Cardiac muscle cell (in vitro differentiated cells and primary cell): Measurements from ENCODE around the gene TFDP2. TPM values are rescaled to one million over a fixed set of nuclear protein-coding genes. Genes with fewer than 3 reads are reported as not detected.

Experiments
- DNase-seq, 2 donors: peaks; one replicate each; pipeline versions ENCODE4 v3.0.0 to v3.0.0-alpha.2; 2010 to 2017; ENCODE audit warnings: low read depth in 1 of 2, low spot score in 1 of 2
- H3K27ac ChIP-seq: fragments of 200-600 bp; sonication (generic); 2 replicates; pipeline ENCODE4 v1.5.1; 2016
- H3K27me3 ChIP-seq: fragments of 200-600 bp; sonication (generic); 2 replicates; pipeline ENCODE4 v1.6.0; 2016; ENCODE audit warnings: control low read depth
- H3K36me3 ChIP-seq: fragments of 200-600 bp; sonication (generic); 2 replicates; pipeline ENCODE4 v1.5.1; 2016; ENCODE audit warnings: control low read depth
- H3K4me1 ChIP-seq: fragments of 200-600 bp; sonication (generic); 2 replicates; pipeline ENCODE4 v1.8.1; 2017; ENCODE audit warnings: low read depth, mild to moderate bottlenecking, mixed run types
- H3K4me3 ChIP-seq: fragments of 200-600 bp; sonication (generic); 2 replicates; pipeline ENCODE4 v1.5.1; 2016; ENCODE audit warnings: mild to moderate bottlenecking
- H3K9me3 ChIP-seq: fragments of 200-600 bp; sonication (generic); 2 replicates; pipeline ENCODE4 v1.5.1; 2017; ENCODE audit warnings: low read depth, mild to moderate bottlenecking, control low read depth
- polyA plus RNA-seq: library from polyadenylated mRNA; unstranded; fragments of >200 nt; fragmentation: Nextera tagmentation; extraction: Ambion mirVana; gene quantifications from 2 replicates; pipeline ENCODE4 v1.2.1, GENCODE V29; 2016
- total RNA-seq: library from RNA; depleted of rRNA; stranded (reverse); fragments of >200 nt; gene quantifications from 2 replicates; pipeline ENCODE4 v1.2.3, GENCODE V29; 2016
- TF ChIP-seq, protein P1 (sequence below): IDR thresholded peaks from 2 replicates; pipeline ENCODE4 v1.5.1; 2012; ENCODE audit warnings: low read depth, mild to moderate bottlenecking, low read length

Gene TFDP2
- total and polyA plus RNA-seq, 2 experiments from 2014 or later: 60.8 to 95.2 TPM

DNA sequence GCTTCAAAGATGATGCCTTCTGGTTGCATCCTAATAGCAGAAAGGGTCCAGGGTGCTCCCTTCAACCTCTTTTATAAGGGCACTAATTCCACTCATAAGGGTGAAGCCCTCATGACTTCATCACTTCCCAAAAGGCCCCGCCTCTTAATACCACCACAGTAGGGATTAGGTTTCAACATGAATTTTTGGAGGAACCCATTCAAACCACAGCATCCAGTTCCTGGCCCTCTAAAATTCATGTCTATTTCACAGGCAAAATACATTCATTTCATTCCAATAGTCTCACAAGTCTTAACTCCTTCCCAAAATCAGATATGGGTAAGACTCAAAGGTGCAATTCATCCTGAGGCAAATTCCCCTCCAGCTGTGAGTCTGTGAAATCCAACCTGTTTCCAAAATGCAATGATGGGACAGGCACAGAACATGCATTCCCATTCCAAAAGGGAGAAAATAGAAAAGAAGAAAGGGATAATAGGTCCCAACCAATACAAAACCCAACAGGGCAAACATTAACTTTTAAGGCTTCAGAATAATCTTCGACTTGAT is 148.9 kb downstream of the TFDP2 start:
- no peaks in the 10 kb centered on the region for H3K9me3 ChIP-seq
- H3K36me3 ChIP-seq: no peaks in the 10 kb centered on the region
- H3K27me3 ChIP-seq: no peaks in the 10 kb centered on the region
- H3K4me1 ChIP-seq: no peaks in the 10 kb centered on the region
- TF ChIP-seq, protein P1, sequence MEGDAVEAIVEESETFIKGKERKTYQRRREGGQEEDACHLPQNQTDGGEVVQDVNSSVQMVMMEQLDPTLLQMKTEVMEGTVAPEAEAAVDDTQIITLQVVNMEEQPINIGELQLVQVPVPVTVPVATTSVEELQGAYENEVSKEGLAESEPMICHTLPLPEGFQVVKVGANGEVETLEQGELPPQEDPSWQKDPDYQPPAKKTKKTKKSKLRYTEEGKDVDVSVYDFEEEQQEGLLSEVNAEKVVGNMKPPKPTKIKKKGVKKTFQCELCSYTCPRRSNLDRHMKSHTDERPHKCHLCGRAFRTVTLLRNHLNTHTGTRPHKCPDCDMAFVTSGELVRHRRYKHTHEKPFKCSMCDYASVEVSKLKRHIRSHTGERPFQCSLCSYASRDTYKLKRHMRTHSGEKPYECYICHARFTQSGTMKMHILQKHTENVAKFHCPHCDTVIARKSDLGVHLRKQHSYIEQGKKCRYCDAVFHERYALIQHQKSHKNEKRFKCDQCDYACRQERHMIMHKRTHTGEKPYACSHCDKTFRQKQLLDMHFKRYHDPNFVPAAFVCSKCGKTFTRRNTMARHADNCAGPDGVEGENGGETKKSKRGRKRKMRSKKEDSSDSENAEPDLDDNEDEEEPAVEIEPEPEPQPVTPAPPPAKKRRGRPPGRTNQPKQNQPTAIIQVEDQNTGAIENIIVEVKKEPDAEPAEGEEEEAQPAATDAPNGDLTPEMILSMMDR: no peak
- H3K4me3 ChIP-seq: no peak overlapping the region
- peak in 1 of 2 donors; percentile 4 for DNase-seq
- H3K27ac ChIP-seq: no peak overlapping the region

DNA sequence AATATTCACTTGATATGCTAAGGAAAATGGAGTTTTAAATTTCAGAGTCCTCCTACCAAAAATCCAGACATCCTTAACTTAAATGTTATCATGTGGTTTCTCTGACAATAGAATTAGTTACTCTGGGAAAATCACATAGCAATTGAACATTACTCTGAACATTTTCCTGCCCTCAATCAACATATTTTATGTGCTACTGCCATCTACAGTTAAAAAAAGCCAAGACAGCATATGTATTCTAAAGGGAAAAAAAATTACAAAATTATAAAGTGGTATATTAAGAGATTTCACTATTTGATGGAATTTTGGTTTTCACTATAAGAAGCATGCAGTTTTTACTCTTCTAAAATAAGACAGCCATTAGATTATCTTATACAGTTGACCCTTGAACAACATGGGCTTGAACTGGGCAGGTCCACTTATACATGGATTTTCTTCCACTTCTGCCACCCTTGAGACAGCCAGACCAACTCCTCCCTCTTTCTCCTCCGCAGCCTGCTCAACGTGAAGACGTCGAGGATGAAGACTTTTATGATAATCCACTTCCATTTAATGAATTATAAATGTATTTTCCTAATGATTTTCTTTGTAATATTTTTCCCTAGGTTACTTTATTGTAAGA is 150.6 kb downstream of the TFDP2 start:
- TF ChIP-seq, protein P1: peak; percentile 40
- no peak overlapping the region for H3K4me3 ChIP-seq
- H3K27me3 ChIP-seq: no peaks in the 10 kb centered on the region
- DNase-seq: peak; percentile 2 to 40
- no peaks in the 10 kb centered on the region for H3K4me1 ChIP-seq
- H3K27ac ChIP-seq: no peak overlapping the region
- H3K36me3 ChIP-seq: no peaks in the 10 kb centered on the region
- H3K9me3 ChIP-seq: no peaks in the 10 kb centered on the region

DNA sequence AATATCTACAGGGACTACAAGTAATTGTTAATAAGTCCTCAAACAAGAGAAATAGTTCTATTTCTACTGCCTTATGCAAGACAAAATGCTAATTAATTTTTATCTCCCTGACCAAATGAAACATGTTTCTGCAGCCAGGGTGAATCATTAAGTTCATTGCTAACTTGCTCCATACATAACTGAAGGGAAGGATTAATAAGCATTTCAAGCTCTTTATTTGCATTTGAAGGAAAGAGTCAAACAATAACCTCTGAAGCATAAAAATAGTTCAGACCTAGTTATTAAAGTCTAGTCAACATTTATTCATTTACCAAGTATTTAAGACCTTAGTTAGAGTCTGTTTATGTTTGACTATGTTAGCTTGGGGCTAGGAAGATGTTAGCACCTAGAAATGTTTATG is 152.9 kb downstream of the TFDP2 start:
- H3K4me1 ChIP-seq: no peaks in the 10 kb centered on the region
- no peaks in the 10 kb centered on the region for H3K36me3 ChIP-seq
- H3K9me3 ChIP-seq: no peaks in the 10 kb centered on the region
- H3K27ac ChIP-seq: no peak overlapping the region
- TF ChIP-seq, protein P1: no peak
- H3K4me3 ChIP-seq: no peak overlapping the region
- H3K27me3 ChIP-seq: no peaks in the 10 kb centered on the region
- DNase-seq: no peak

DNA sequence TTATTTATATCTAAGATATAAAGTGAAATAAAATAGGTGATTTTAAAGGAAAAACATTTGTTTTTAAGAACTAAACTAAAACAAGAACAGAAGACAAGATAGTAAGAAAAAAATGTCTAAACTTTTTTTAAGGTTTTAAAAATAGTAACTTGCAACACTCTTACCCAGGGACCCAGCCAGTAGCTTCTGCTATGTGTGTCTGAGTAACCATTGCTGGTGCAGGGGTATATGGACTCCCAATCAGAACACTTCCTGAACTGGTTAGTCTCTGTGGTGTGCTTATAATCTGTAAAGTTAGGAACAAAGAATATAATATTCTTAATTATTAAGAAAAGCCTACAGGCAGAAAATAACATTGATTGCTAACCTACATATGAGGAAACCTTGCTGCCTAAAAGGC is 154.5 kb downstream of the TFDP2 start:
- Histone ChIP-seq H3K36me3 (peaks cover 3% of the 10 kb centered on the region), H3K27ac (no peak overlapping the region), H3K4me3 (no peak overlapping the region), H3K4me1 (no peaks in the 10 kb centered on the region), H3K27me3 (no peaks in the 10 kb centered on the region), H3K9me3 (no peaks in the 10 kb centered on the region)
- no peak for DNase-seq
- TF ChIP-seq, protein P1: no peak

DNA sequence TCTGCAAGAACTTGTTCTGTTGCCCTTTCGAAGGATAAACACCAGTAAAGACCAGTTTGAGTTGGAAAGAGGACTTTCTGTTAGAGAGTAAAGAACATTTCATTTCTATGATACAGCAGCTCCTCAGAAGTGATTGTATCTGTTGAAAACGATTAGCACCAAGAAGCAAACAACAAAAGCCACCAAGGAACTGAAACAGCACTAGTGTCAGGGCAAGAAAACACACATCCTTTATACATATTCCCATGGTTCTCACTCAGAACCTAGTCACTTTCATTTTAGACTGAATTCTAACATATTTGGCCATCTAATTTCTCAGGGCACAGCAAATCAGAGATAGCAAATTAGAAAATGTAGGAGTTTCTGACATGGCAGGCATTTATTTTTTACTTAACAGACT is 156.8 kb downstream of the TFDP2 start:
- Histone ChIP-seq H3K27ac (no peak overlapping the region), H3K27me3 (no peaks in the 10 kb centered on the region)

More for the DNA sequence above, 156.8 kb downstream of the TFDP2 start:
- Histone ChIP-seq H3K36me3 (peaks cover 3% of the 10 kb centered on the region), H3K4me3 (no peak overlapping the region), H3K9me3 (no peaks in the 10 kb centered on the region), H3K4me1 (no peaks in the 10 kb centered on the region)
- TF ChIP-seq, protein P1: no peak
- DNase-seq: no peak
